ENCODE data around the gene KNOP1. TPM values are rescaled to one million over a fixed set of nuclear protein-coding genes. Genes with fewer than 3 reads are reported as not detected.

Gene KNOP1
- total RNA-seq, 1 experiment from 2014 or later, result 93.9 TPM

- Histone ChIP-seq H3K18ac (ENCODE audit: insufficient read length, low read depth, low read length) (no peak overlapping the region), H3K27ac (ENCODE audit: insufficient read length, low read depth, low read length) (no peak overlapping the region), H3K9me3 (ENCODE audit: control insufficient read depth, low read depth, low read length) (no peaks in the 10 kb centered on the region), H2AK5ac (ENCODE audit: insufficient read length, low read length) (no peak overlapping the region), H2AFZ (ENCODE audit: low read length) (no peak overlapping the region), H3K56ac (ENCODE audit: insufficient read length, low read depth, low read length) (no peak overlapping the region), H4K8ac (replicated peaks; ENCODE audit: insufficient read length, low read depth, low read length) (no peak overlapping the region), H3K79me2 (ENCODE audit: insufficient read depth, low read length) (no peaks in the 10 kb centered on the region), H3K4me1 (ENCODE audit: insufficient read depth, low read length) (no peaks in the 10 kb centered on the region), H2BK12ac (ENCODE audit: insufficient read length, low read depth, low read length) (no peak overlapping the region), H3K4me2 (ENCODE audit: insufficient read depth, insufficient read length, low read length) (no peak overlapping the region), H4K20me1 (ENCODE audit: control insufficient read depth, insufficient read depth, insufficient read length) (no peaks in the 10 kb centered on the region), H3K4ac (ENCODE audit: low read depth, low read length) (no peak overlapping the region), H3T11ph (ENCODE audit: low read length) (no peak overlapping the region), H3K23me2 (ENCODE audit: insufficient read length, low read depth, low read length, poor library complexity, severe bottlenecking) (no peaks in the 10 kb centered on the region), H3K27me3 (ENCODE audit: insufficient read depth, low read length) (no peaks in the 10 kb centered on the region), H2BK15ac (ENCODE audit: low read depth, low read length) (no peak overlapping the region), H4K91ac (ENCODE audit: insufficient read length, low read depth, low read length) (no peak overlapping the region), H3K9ac (ENCODE audit: extremely low read depth, insufficient read length, low read length) (no peak overlapping the region), H3K14ac (ENCODE audit: insufficient read depth, low read length) (no peak overlapping the region), H2BK5ac (ENCODE audit: insufficient read length, low read length) (no peak overlapping the region), H2BK20ac (ENCODE audit: low read depth, low read length, poor library complexity, severe bottlenecking) (no peak overlapping the region), H3K79me1 (ENCODE audit: insufficient read depth, low read depth, low read length, poor library complexity, severe bottlenecking) (no peaks in the 10 kb centered on the region), H3K23ac (ENCODE audit: insufficient read length, low read depth, low read length) (no peak overlapping the region), H2BK120ac (ENCODE audit: low read depth, low read length, poor library complexity, severe bottlenecking) (no peak overlapping the region), H4K5ac (ENCODE audit: insufficient read length, low read depth, low read length) (no peak overlapping the region)
- DNase-seq, result no peak
- Mint-ChIP-seq H3K9me3 (no peaks in the 10 kb centered on the region), H3K27ac (no peak overlapping the region), H3K27me3 (ENCODE audit: low read depth) (no peaks in the 10 kb centered on the region), H3K4me3 (no peak overlapping the region), H3K36me3 (ENCODE audit: insufficient read depth in 1 of 3, low read depth in 3 of 3) (no peaks in the 10 kb centered on the region), H3K4me1 (no peaks in the 10 kb centered on the region)
- WGBS (ENCODE audit: extremely low coverage, insufficient read length, low lambda C conversion rate), result no CpG with 5 or more reads among the region's 6 CpGs
- TF ChIP-seq CTCF (conservative IDR thresholded peaks at IDR 0.05), result no peak
These were observed 33.7 kb upstream of the KNOP1 start for GRCh38 chr16:19751478-19752385.
